Right lobe of liver (tissue), 6 donors: Measurements from ENCODE around the gene ACAN. TPM values are rescaled to one million over a fixed set of nuclear protein-coding genes. Genes with fewer than 3 reads are reported as not detected.

ENCODE experiments used
- ATAC-seq, 4 donors: fragments of 200-7000 bp; cut with Tn5 transposase; one replicate each; pipeline ENCODE4 v1.9.1; 2020; ENCODE audit warnings: mild to moderate bottlenecking in 4 of 4, moderate library complexity in 4 of 4
- DNase-seq, 3 donors: peaks; one replicate each; pipeline ENCODE4 v3.0.0-alpha.2; 2020
- H3K27ac ChIP-seq, 3 donors: fragments of 200-600 bp; one replicate each; pipeline ENCODE4 v1.8.0; 2022
- H3K27me3 ChIP-seq, 2 donors: fragments of 200-600 bp; one replicate each; pipeline ENCODE4 v1.8.0; 2022
- H3K36me3 ChIP-seq, 4 donors: fragments of 200-600 bp; sonication (generic) in 1 of 4; one replicate each; pipeline versions ENCODE4 v1.5.1 to v1.8.0; 2017 to 2022; ENCODE audit warnings: control low read depth in 1 of 4
- H3K4me1 ChIP-seq, 4 donors: fragments of 200-600 bp; sonication (generic) in 1 of 4; one replicate each; pipeline versions ENCODE4 v1.5.1 to v1.8.0; 2017 to 2022; ENCODE audit warnings: control low read depth in 1 of 4
- H3K4me3 ChIP-seq, 3 donors: fragments of 200-600 bp; one replicate each; pipeline ENCODE4 v1.8.0; 2022
- H3K9me3 ChIP-seq, 4 donors: fragments of 200-600 bp; sonication (generic) in 1 of 4; one replicate each; pipeline versions ENCODE4 v1.5.1 to v1.8.0; 2017 to 2022; ENCODE audit warnings: control low read depth in 1 of 4
- CTCF ChIP-seq, 4 donors: fragments of 200-600 bp in 3 of 4; fragments of 450-650 bp in 1 of 4; IDR thresholded peaks; one replicate each; pipeline versions ENCODE4 v1.5.1 to v1.8.0; 2016 to 2022; ENCODE audit warnings: antibody characterized with exemption in 4 of 4, mild to moderate bottlenecking in 2 of 4
- POLR2A ChIP-seq: fragments of 450-650 bp; IDR thresholded peaks from one replicate; pipeline ENCODE4 v1.6.1; 2017; ENCODE audit warnings: antibody characterized with exemption, mild to moderate bottlenecking
- WGBS: methylation state at CpG from one replicate; pipeline ENCODE4 v1.1.6; 2018; ENCODE audit warnings: low coverage, low lambda C conversion rate; ENCODE audit not compliant: insufficient coverage; ENCODE audit errors: missing lambda C conversion rate; 5-methylcytosine and 5-hydroxymethylcytosine counted together
- intact Hi-C, 2 donors: fragments of 100-400 bp; cut with DNase I; formaldehyde crosslinking; loops; one replicate each; pipeline versions ENCODE4 v1.11.2 to v1.14.1; 2022
- total RNA-seq, 6 experiments: library from RNA; depleted of rRNA in 2 of 6; stranded (reverse); fragments of >200 nt in 2 of 6; fragmentation: NEBNext Ultra II Directional in 3 of 6; extraction: Animal tissue kit (Norgen Biotek cat#: 25700) in 3 of 6; gene quantifications; one replicate each; pipeline versions ENCODE4 v1.1.0 to v1.2.4, GENCODE V29; 2016 to 2023
- donor health status: DM: no; HTN: yes; CAD: no.
- donor health status: DM: no; HTN: no; CAD: no.
- donor health status: DM: no; HTN: no; CAD: no.
- donor health status: DM: no; HTN: yes; CAD: no.
- donor health status: DM: no; HTN: yes; CAD: no.

The ACAN gene
- total RNA-seq, 6 experiments from 2014 or later: 0.07 TPM; not detected in 5

- 18% methylated on average over 4 of the region's 6 CpGs for WGBS
- DNase-seq (no peak), ATAC-seq (no peak)
- H3K36me3 ChIP-seq: no peaks in the 10 kb centered on the region
- TF ChIP-seq POLR2A: no peak
- TF ChIP-seq CTCF (IDR thresholded peaks at IDR 0.05): no peak
- H3K4me1 ChIP-seq: no peaks in the 10 kb centered on the region
- no peak overlapping the region for H3K4me3 ChIP-seq
- H3K9me3 ChIP-seq: no peaks in the 10 kb centered on the region
- H3K27me3 ChIP-seq: no peaks in the 10 kb centered on the region
- intact Hi-C loops: no loop called here
- no peak overlapping the region for H3K27ac ChIP-seq
These were observed 71.4 kb downstream of the ACAN start for GRCh38 chr15:88874684-88875083.

- Histone ChIP-seq H3K9me3 (no peaks in the 10 kb centered on the region), H3K36me3 (no peaks in the 10 kb centered on the region), H3K27ac (no peak overlapping the region), H3K27me3 (no peaks in the 10 kb centered on the region), H3K4me3 (no peak overlapping the region), H3K4me1 (no peaks in the 10 kb centered on the region)
- 65% methylated on average over 9 of the region's 10 CpGs for WGBS
- no peak for TF ChIP-seq POLR2A
- TF ChIP-seq CTCF (IDR thresholded peaks at IDR 0.05): no peak
- intact Hi-C loops: no loop called here
- DNase-seq (no peak), ATAC-seq (no peak)
These were observed 73.3 kb downstream of the ACAN start for GRCh38 chr15:88876573-88876972.

- intact Hi-C loops: no loop called here
- Histone ChIP-seq H3K27ac (no peak overlapping the region), H3K4me1 (no peaks in the 10 kb centered on the region), H3K4me3 (no peak overlapping the region), H3K9me3 (no peaks in the 10 kb centered on the region), H3K27me3 (no peaks in the 10 kb centered on the region), H3K36me3 (no peaks in the 10 kb centered on the region)
- no peak for ATAC-seq
- TF ChIP-seq POLR2A (no peak), CTCF (IDR thresholded peaks at IDR 0.05) (no peak)
- no peak for DNase-seq
- WGBS: 71% methylated on average over 1 of the region's 11 CpGs
These were observed 74.2 kb downstream of the ACAN start for GRCh38 chr15:88877415-88877814.

GRCh38 chr15:88877906-88878305, 74.7 kb downstream of the ACAN start:
- H3K27ac ChIP-seq: no peak overlapping the region
- H3K9me3 ChIP-seq: no peaks in the 10 kb centered on the region
- ATAC-seq (no peak), DNase-seq (no peak)
- H3K4me3 ChIP-seq: no peak overlapping the region
- H3K4me1 ChIP-seq: no peaks in the 10 kb centered on the region
- 73% methylated on average over 8 of the region's 22 CpGs for WGBS
- intact Hi-C loops: no loop called here
- no peaks in the 10 kb centered on the region for H3K27me3 ChIP-seq
- H3K36me3 ChIP-seq: no peaks in the 10 kb centered on the region
- TF ChIP-seq CTCF (IDR thresholded peaks at IDR 0.05) (no peak), POLR2A (no peak)

- H3K4me1 ChIP-seq: no peaks in the 10 kb centered on the region
- WGBS: 44% methylated on average over 5 of the region's 18 CpGs
- no peaks in the 10 kb centered on the region for H3K36me3 ChIP-seq
- H3K27ac ChIP-seq: no peak overlapping the region
- intact Hi-C loops: no loop called here
- ATAC-seq: peak; percentile 56 to 79 (median 69)
- H3K27me3 ChIP-seq: no peaks in the 10 kb centered on the region
- TF ChIP-seq CTCF (IDR thresholded peaks at IDR 0.05): peak; percentile 31 to 59 (median 52)
- TF ChIP-seq POLR2A: no peak
- DNase-seq: no peak
- no peak overlapping the region for H3K4me3 ChIP-seq
- no peaks in the 10 kb centered on the region for H3K9me3 ChIP-seq
These were observed 75.5 kb downstream of the ACAN start for GRCh38 chr15:88878720-88879184.
